H9 (cell line): Measurements from ENCODE around the gene ZNF570. TPM values are rescaled to one million over a fixed set of nuclear protein-coding genes. Genes with fewer than 3 reads are reported as not detected.

ENCODE experiments used
- DNase-seq: peaks from one replicate; pipeline ENCODE4 v3.0.0-alpha.2; 2017
- H2AFZ ChIP-seq: one replicate; pipeline ENCODE4 v1.6.1; 2013; ENCODE audit warnings: mild to moderate bottlenecking, low read length, control low read depth, moderate library complexity
- H2AK5ac ChIP-seq: 2 replicates; pipeline ENCODE4 v1.6.1; 2013; ENCODE audit warnings: low read length, control low read depth, mixed read lengths; ENCODE audit not compliant: insufficient read length
- H2BK120ac ChIP-seq: one replicate; pipeline ENCODE4 v1.6.1; 2013; ENCODE audit warnings: low read depth, mild to moderate bottlenecking, low read length, control low read depth, inconsistent platforms; ENCODE audit not compliant: poor library complexity, severe bottlenecking
- H2BK12ac ChIP-seq: 2 replicates; pipeline ENCODE4 v1.6.1; 2013; ENCODE audit warnings: low read length, control low read depth, mixed read lengths, low read depth; ENCODE audit not compliant: insufficient read length
- H2BK15ac ChIP-seq: 2 replicates; pipeline ENCODE4 v1.6.1; 2013; ENCODE audit warnings: low read depth, low read length, control low read depth
- H2BK20ac ChIP-seq: one replicate; pipeline ENCODE4 v1.6.1; 2013; ENCODE audit warnings: low read depth, mild to moderate bottlenecking, low read length, control low read depth, inconsistent platforms; ENCODE audit not compliant: poor library complexity, severe bottlenecking
- H2BK5ac ChIP-seq: 2 replicates; pipeline ENCODE4 v1.6.1; 2013; ENCODE audit warnings: low read length, control low read depth, mixed read lengths; ENCODE audit not compliant: insufficient read length
- H3K14ac ChIP-seq: 2 replicates; pipeline ENCODE4 v1.6.1; 2013; ENCODE audit warnings: low read length, control low read depth; ENCODE audit not compliant: insufficient read depth
- H3K18ac ChIP-seq: 2 replicates; pipeline ENCODE4 v1.6.1; 2013; ENCODE audit warnings: low read depth, mild to moderate bottlenecking, mixed read lengths, low read length, control low read depth; ENCODE audit not compliant: insufficient read length
- H3K23ac ChIP-seq: 2 replicates; pipeline ENCODE4 v1.6.1; 2013; ENCODE audit warnings: low read length, control low read depth, mixed read lengths, low read depth; ENCODE audit not compliant: insufficient read length
- H3K23me2 ChIP-seq: 2 replicates; pipeline ENCODE4 v1.6.1; 2013; ENCODE audit warnings: low read depth, mild to moderate bottlenecking, mixed read lengths, low read length, control low read depth; ENCODE audit not compliant: insufficient read length, poor library complexity, severe bottlenecking
- H3K27ac ChIP-seq: 2 replicates; pipeline ENCODE4 v1.5.1; 2013; ENCODE audit warnings: low read length, control low read depth, mixed read lengths, low read depth; ENCODE audit not compliant: insufficient read length
- H3K27me3 ChIP-seq: 2 replicates; pipeline ENCODE4 v1.6.1; 2013; ENCODE audit warnings: low read length, control low read depth, inconsistent platforms; ENCODE audit not compliant: insufficient read depth
- H3K4ac ChIP-seq: 2 replicates; pipeline ENCODE4 v1.6.1; 2013; ENCODE audit warnings: low read depth, mild to moderate bottlenecking, control low read depth, inconsistent platforms, low read length, moderate library complexity
- H3K4me1 ChIP-seq: 2 replicates; pipeline ENCODE4 v1.6.1; 2013; ENCODE audit warnings: low read length, control low read depth, inconsistent platforms; ENCODE audit not compliant: insufficient read depth
- H3K4me2 ChIP-seq: 2 replicates; pipeline ENCODE4 v1.6.1; 2013; ENCODE audit warnings: low read length, control low read depth, mixed read lengths; ENCODE audit not compliant: insufficient read length, insufficient read depth
- H3K56ac ChIP-seq: 2 replicates; pipeline ENCODE4 v1.6.1; 2013; ENCODE audit warnings: low read depth, mild to moderate bottlenecking, mixed read lengths, low read length, control low read depth; ENCODE audit not compliant: insufficient read length
- H3K79me1 ChIP-seq: 2 replicates; pipeline ENCODE4 v1.6.1; 2013; ENCODE audit warnings: low read depth, mild to moderate bottlenecking, moderate library complexity, low read length, control low read depth, inconsistent platforms; ENCODE audit not compliant: insufficient read depth, poor library complexity, severe bottlenecking
- H3K79me2 ChIP-seq: 2 replicates; pipeline ENCODE4 v1.6.1; 2013; ENCODE audit warnings: low read length, control low read depth, inconsistent platforms; ENCODE audit not compliant: insufficient read depth
- H3K9ac ChIP-seq: 2 replicates; pipeline ENCODE4 v1.6.1; 2013; ENCODE audit warnings: low read length, control low read depth, mixed read lengths; ENCODE audit not compliant: insufficient read length; ENCODE audit errors: extremely low read depth
- H3K9me3 ChIP-seq: one replicate; pipeline ENCODE4 v1.6.1; 2013; ENCODE audit warnings: low read depth, low read length, inconsistent platforms; ENCODE audit not compliant: control insufficient read depth
- H3T11ph ChIP-seq: one replicate; pipeline ENCODE4 v1.6.1; 2013; ENCODE audit warnings: mild to moderate bottlenecking, low read length, control low read depth, inconsistent platforms
- H4K20me1 ChIP-seq: one replicate; pipeline ENCODE4 v1.6.1; 2013; ENCODE audit not compliant: control insufficient read depth, insufficient read length, insufficient read depth
- H4K5ac ChIP-seq: 2 replicates; pipeline ENCODE4 v1.6.1; 2013; ENCODE audit warnings: low read depth, mild to moderate bottlenecking, mixed read lengths, low read length, control low read depth; ENCODE audit not compliant: insufficient read length
- H4K8ac ChIP-seq: replicated peaks from 2 replicates; pipeline ENCODE4 v1.6.1; 2013; ENCODE audit warnings: low read length, control low read depth, mixed read lengths, low read depth; ENCODE audit not compliant: insufficient read length
- H4K91ac ChIP-seq: 2 replicates; pipeline ENCODE4 v1.6.1; 2013; ENCODE audit warnings: low read depth, mild to moderate bottlenecking, moderate library complexity, mixed read lengths, low read length, control low read depth; ENCODE audit not compliant: insufficient read length
- H3K27ac Mint-ChIP-seq, 3 experiments: 2 replicates in 2 of 3; 3 replicates in 1 of 3; pipeline ENCODE4 v1.8.0; 2020 to 2021; ENCODE audit warnings: mixed read lengths in 3 of 3, mild to moderate bottlenecking in 1 of 3, moderate library complexity in 1 of 3
- H3K27me3 Mint-ChIP-seq: 2 replicates; pipeline ENCODE4 v1.8.0; 2021; ENCODE audit warnings: low read depth, mild to moderate bottlenecking, moderate library complexity, mixed read lengths
- H3K36me3 Mint-ChIP-seq, 3 experiments: 2 replicates in 2 of 3; 3 replicates in 1 of 3; pipeline ENCODE4 v1.8.0; 2020 to 2021; ENCODE audit warnings: low read depth in 3 of 3, mixed read lengths in 3 of 3; ENCODE audit not compliant: insufficient read depth in 1 of 3
- H3K4me1 Mint-ChIP-seq, 2 experiments: 2 replicates each; pipeline ENCODE4 v1.8.0; 2020; ENCODE audit warnings: mixed read lengths in 2 of 2
- H3K4me3 Mint-ChIP-seq, 2 experiments: 2 replicates in 1 of 2; 3 replicates in 1 of 2; pipeline ENCODE4 v1.8.0; 2020 to 2021; ENCODE audit warnings: mild to moderate bottlenecking in 2 of 2, mixed read lengths in 2 of 2, moderate library complexity in 1 of 2
- H3K9me3 Mint-ChIP-seq, 2 experiments: 2 replicates in 1 of 2; 3 replicates in 1 of 2; pipeline ENCODE4 v1.8.0; 2020; ENCODE audit warnings: mild to moderate bottlenecking in 2 of 2, mixed read lengths in 2 of 2, moderate library complexity in 1 of 2
- CTCF ChIP-seq: fragments of 200-600 bp; sonication (generic); conservative IDR thresholded peaks from 3 replicates; pipeline ENCODE4 v1.8.0; 2021; ENCODE audit warnings: antibody characterized with exemption, mild to moderate bottlenecking
- WGBS: extraction: QIAGEN DNeasy Blood & Tissue Kit; methylation state at CpG from one replicate; pipeline ENCODE4 v1.1.7; 2013; ENCODE audit warnings: missing lambda C conversion rate, low lambda C conversion rate, mixed read lengths; ENCODE audit not compliant: insufficient read length; ENCODE audit errors: extremely low coverage; 5-methylcytosine and 5-hydroxymethylcytosine counted together
- total RNA-seq: library from RNA; stranded (reverse); gene quantifications from 2 replicates; pipeline ENCODE4 v1.2.1, GENCODE V29; 2021

ZNF570 gene
- total RNA-seq, 1 experiment from 2014 or later, result 5.9 TPM

GRCh38 chr19:37537391-37537947, 68.3 kb downstream of the ZNF570 start:
- H3K4me1 Mint-ChIP-seq, result no peaks in the 10 kb centered on the region
- Histone ChIP-seq H4K20me1 (no peaks in the 10 kb centered on the region), H3K79me1 (no peaks in the 10 kb centered on the region), H2BK5ac (no peak overlapping the region), H4K91ac (no peak overlapping the region), H2AK5ac (no peak overlapping the region), H2BK12ac (no peak overlapping the region), H4K5ac (no peak overlapping the region), H4K8ac (no peak overlapping the region), H3K4ac (no peak overlapping the region), H3K4me1 (no peaks in the 10 kb centered on the region), H3K79me2 (no peaks in the 10 kb centered on the region), H3K23ac (no peak overlapping the region), H3K27me3 (no peaks in the 10 kb centered on the region), H3T11ph (no peak overlapping the region), H2BK20ac (no peak overlapping the region), H3K56ac (no peak overlapping the region), H3K18ac (no peak overlapping the region), H3K9me3 (peaks cover 47% of the 10 kb centered on the region), H3K23me2 (no peaks in the 10 kb centered on the region), H2AFZ (no peak overlapping the region), H3K14ac (no peak overlapping the region), H3K27ac (no peak overlapping the region), H2BK15ac (no peak overlapping the region), H2BK120ac (no peak overlapping the region), H3K4me2 (no peak overlapping the region), H3K9ac (no peak overlapping the region)
- H3K27ac Mint-ChIP-seq, result no peak overlapping the region
- peaks cover 78 to 85% of the 10 kb centered on the region in 2 experiments for H3K9me3 Mint-ChIP-seq
- H3K27me3 Mint-ChIP-seq, result peaks cover 2% of the 10 kb centered on the region
- no peak for TF ChIP-seq CTCF
- no CpG with 5 or more reads among the region's 7 CpGs for WGBS
- H3K4me3 Mint-ChIP-seq, result no peak overlapping the region
- H3K36me3 Mint-ChIP-seq, result peaks cover 60 to 68% (median 67%) of the 10 kb centered on the region in 3 experiments
- no peak for DNase-seq

Other genes with a start within 250 kb of the ZNF570 start
- gene ZNF527, start 98.3 kb upstream of the ZNF570 start, total RNA-seq, result 5.2 and 6.1 TPM in 2 replicates
- 12.9 and 14.2 TPM in 2 replicates for gene ZNF569, start 1.9 kb upstream of the ZNF570 start, total RNA-seq
- gene ZNF793, start 37.6 kb downstream of the ZNF570 start, total RNA-seq, result 14.6 and 17.1 TPM in 2 replicates
- 4.5 and 5.3 TPM in 2 replicates for gene ZNF571, start 125.4 kb downstream of the ZNF570 start, total RNA-seq
- gene ZNF540, start 125.5 kb downstream of the ZNF570 start, total RNA-seq, result 0.20 and 0.22 TPM in 2 replicates
- gene ZFP30, start 186.1 kb downstream of the ZNF570 start, total RNA-seq, result 10.1 and 10.8 TPM in 2 replicates